ENCODE measurements around the gene DRG2.

DNA sequence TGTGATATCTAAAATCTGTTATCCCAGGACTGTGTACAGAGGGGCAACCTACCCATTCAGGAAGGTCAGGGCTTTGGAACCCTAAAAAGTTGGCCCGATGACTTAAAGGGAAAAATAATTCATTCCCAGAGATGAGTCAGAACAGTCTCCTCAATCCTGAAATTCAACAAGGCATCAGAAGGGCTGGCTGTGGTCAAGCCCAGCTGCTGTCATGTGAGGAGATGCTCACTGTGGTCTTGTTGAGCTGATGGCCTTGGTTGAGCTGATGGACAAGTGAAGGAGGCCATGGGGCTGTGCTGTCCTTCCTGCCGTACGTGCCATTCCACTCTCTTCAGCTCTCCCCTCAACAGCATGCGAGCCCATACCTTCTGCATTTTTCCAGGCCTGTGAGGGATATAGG, 20.9 kb upstream of the DRG2 start:
- TF ChIP-seq RFX5 (IDR thresholded peaks at IDR 0.05; ENCODE audit: low read depth, low read length): no peak
- TF ChIP-seq, protein P1, sequence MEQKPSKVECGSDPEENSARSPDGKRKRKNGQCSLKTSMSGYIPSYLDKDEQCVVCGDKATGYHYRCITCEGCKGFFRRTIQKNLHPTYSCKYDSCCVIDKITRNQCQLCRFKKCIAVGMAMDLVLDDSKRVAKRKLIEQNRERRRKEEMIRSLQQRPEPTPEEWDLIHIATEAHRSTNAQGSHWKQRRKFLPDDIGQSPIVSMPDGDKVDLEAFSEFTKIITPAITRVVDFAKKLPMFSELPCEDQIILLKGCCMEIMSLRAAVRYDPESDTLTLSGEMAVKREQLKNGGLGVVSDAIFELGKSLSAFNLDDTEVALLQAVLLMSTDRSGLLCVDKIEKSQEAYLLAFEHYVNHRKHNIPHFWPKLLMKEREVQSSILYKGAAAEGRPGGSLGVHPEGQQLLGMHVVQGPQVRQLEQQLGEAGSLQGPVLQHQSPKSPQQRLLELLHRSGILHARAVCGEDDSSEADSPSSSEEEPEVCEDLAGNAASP (IDR thresholded peaks at IDR 0.05): no peak
